ENCODE measurements around the gene FCMR.

- TF ChIP-seq CTCF (IDR thresholded peaks at IDR 0.05): no peak
- no peak for TF ChIP-seq POLR2A (IDR thresholded peaks at IDR 0.05)
- no peak for TF ChIP-seq EP300 (IDR thresholded peaks at IDR 0.05)
These were observed 24.6 kb downstream of the FCMR start, which contains the start of gene IL24 for GRCh38 chr1:206897175-206897574.

Measured in ovary (tissue), 3 donors.